ENCODE results near the gene RALBP1. TPM values are rescaled to one million over a fixed set of nuclear protein-coding genes. Genes with fewer than 3 reads are reported as not detected.
"Not testable (repeated sequence)": the region's sequence is repeated elsewhere in the genome, so short reads cannot be mapped to it uniquely, and the experiment has no call there.

Gene RALBP1
- polyA plus RNA-seq, 3 donors: 79.7 to 84.6 (median 81.9) TPM

DNA sequence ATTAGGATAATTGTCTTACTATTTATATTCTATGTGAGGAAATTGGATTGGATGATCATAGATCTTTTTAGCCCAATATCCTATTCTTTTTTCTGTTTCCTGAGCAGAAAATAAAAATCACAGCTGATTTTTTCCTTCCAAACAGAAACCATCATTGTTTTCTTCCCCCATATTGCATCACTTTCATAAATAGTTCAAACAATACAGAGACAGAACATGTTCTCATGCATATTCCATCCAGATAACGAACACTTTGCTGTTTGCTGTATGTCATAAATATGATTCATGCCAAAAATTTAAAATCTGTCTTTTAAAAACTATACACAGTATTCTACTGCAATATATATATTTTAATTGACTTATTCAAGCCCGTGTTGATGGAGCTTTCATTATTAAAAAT, 22.0 kb upstream of the RALBP1 start:
- no peak for DNase-seq (ENCODE audit: low read depth in 3 of 3, low spot score in 2 of 3)

DNA sequence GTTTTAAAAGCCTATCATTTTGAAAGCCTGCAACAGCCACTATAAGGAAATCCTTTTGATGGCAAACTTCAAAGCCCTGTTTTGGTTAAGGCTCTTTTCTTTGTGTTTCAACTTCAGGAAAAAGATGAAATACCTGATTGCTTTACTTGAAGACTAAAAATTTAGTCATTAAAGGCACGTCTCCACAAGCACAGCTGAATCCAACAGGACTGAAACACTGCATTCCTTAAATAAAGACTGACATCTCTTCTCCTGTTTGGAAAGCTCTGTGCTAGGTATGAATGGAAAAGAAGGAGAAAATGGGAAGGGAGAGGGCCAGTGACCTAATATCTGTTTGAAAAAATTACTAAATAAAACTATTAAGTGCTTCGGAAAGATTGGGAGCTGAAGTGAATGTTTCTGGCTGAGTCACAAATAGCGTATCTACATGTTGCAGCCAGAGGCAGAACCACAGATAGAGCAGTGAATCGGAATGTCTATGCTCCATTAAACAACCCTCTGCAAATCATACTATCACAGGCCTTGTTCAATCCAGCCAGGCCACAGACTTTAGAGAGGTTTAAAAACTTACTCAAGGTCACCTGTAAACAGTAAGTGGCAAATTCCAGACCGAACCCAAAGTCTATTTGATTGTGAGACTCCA, 21.1 kb upstream of the RALBP1 start:
- no peak for DNase-seq (ENCODE audit: low read depth in 3 of 3, low spot score in 2 of 3)

- no peak for DNase-seq (ENCODE audit: low read depth in 3 of 3, low spot score in 2 of 3)
Observed at GRCh38 chr18:9455718-9456511, 19.4 kb upstream of the RALBP1 start.

DNA sequence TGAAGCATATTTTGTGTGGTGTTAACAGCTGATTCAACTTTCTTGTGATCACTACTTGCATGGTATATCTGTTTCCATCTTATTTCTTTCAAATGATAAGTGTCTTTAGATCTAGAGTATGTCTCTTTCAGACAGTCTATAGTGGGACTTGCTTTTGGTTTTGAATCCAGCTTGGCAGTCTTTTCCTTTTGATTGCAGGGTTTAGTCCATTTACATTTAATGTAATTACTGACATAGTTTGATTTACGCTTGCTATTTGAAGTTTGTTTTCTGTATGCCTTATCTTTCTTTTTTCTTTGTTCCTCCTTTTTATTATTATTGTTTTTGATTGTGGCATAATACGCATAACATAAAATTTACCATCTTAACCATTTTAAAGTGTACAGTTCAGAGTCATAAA, 9.2 kb upstream of the RALBP1 start:
- DNase-seq (ENCODE audit: low read depth in 3 of 3, low spot score in 2 of 3): no peak

- DNase-seq (ENCODE audit: low read depth in 3 of 3, low spot score in 2 of 3): no peak
Observed at GRCh38 chr18:9466846-9467245, 8.5 kb upstream of the RALBP1 start.

DNA sequence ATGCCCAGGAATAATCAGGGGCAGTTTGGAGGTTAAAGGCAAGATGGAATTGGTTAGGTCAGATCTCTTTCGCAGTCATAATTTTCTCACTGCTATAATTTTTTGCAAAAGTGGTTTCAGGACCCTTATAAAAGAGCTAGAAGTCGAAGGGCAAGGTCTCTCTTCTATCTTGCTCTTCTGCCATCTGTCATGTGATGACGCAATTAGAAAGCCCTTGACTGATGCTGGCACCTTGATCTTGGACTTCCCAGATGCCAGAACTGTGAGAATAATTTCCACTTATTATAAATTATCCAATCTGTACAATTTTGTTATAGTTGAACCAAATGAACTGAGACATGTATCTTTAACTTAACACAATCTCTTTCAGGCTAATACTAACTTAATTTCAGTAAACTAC, 6.3 kb upstream of the RALBP1 start:
- DNase-seq (ENCODE audit: low read depth in 3 of 3, low spot score in 2 of 3): no peak

DNA sequence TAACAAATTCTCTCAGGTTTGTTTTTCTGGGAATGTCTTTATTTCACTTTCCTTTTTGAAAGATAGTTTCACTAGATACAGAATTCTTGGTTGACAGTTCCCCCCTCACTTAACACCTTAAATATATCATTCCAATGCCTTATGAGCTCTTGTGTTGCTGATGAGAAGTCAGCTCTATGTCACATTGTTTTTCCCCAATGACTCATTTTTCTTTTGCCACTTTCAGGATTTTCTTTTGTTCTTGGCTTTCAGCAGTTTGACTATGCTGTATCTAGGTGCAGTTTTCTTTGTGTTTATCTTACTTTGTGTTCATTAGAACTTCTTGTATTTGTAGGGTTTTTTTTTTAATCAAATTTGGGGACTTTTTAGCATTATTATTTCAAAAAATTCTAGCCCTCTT, 5.6 kb upstream of the RALBP1 start:
- no peak for DNase-seq (ENCODE audit: low read depth in 3 of 3, low spot score in 2 of 3)

DNA sequence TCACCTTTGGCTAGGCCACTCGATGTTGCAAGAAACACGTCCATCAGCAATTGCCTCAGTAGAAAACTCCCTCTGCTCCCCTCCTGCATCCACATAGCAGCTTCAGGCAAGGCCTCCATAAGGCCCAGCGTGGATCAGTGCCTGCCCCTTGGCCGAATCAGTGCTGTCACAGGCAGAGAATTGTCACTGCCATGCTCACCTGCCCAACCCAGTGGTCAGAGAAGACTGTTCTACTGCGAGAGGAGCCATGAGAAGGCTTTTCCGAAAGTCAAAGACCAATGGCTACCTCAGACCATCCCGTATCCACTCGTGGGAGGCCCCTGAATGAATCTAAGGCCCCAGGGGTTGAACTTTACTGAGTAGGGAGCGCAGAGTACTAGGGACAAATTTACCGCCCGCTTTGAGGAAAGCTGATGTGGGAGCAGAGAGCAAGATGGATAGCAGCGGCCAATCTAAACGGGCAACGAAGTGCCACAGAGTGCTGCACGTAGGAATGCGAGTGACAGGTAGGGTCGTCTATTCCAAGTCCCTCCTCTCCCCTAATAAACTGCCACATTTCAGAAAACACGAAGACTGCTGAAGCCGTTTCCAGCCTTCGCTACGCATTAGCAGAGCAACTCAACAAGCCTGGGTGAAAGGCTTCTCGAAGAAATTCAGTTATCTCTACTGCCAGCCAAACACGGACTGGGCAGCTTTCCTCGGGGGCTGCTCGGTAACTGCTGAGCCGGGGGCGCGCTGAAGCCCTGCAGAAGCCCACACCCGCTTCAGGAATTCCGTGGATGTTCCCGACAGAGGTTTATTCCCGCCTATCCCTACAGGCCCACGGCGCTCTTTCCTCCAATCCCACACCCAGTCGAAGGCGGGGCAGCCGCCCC, 968 bp upstream of the RALBP1 start:
- no peak for DNase-seq (ENCODE audit: low read depth in 3 of 3, low spot score in 2 of 3)

GRCh38 chr18:9475643-9476591, 604 bp downstream of the RALBP1 start:
- DNase-seq (ENCODE audit: low read depth in 3 of 3, low spot score in 2 of 3): peak in 1 of 3 donors; percentile 27

GRCh38 chr18:9476949-9477348, 1.6 kb downstream of the RALBP1 start:
- not testable (repeated sequence) for DNase-seq (ENCODE audit: low read depth in 3 of 3, low spot score in 2 of 3)

GRCh38 chr18:9477509-9477908, 2.2 kb downstream of the RALBP1 start:
- DNase-seq (ENCODE audit: low read depth in 3 of 3, low spot score in 2 of 3): no peak

GRCh38 chr18:9478545-9478944, 3.2 kb downstream of the RALBP1 start:
- no peak for DNase-seq (ENCODE audit: low read depth in 3 of 3, low spot score in 2 of 3)

- DNase-seq (ENCODE audit: low read depth in 3 of 3, low spot score in 2 of 3): no peak
Observed at GRCh38 chr18:9482790-9483189, 7.5 kb downstream of the RALBP1 start.

- DNase-seq (ENCODE audit: low read depth in 3 of 3, low spot score in 2 of 3): no peak
Observed at GRCh38 chr18:9483526-9483925, 8.2 kb downstream of the RALBP1 start.

DNA sequence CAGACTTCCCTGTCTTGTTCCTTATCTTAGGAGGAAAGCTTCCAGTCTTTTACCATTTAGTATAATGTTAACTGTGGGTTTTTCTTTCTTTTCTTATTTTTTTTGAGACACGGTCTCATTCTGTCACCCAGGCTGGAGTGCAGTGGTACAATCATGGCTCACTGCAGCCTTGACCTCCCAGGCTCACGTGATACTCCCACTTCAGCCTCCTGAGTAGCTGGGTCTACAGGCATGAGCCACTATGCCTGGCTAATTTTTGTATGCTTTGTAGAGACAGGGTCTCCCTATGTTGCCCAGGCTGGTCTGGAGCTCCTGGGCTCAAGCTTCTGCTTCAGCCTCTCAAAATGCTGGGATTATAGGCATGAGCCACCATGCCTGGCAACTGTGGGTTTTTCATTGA, 9.5 kb downstream of the RALBP1 start:
- not testable (repeated sequence) for DNase-seq (ENCODE audit: low read depth in 3 of 3, low spot score in 2 of 3)

GRCh38 chr18:9488538-9488937, 13.2 kb downstream of the RALBP1 start:
- no peak for DNase-seq (ENCODE audit: low read depth in 3 of 3, low spot score in 2 of 3)

GRCh38 chr18:9494778-9495331, 19.5 kb downstream of the RALBP1 start:
- DNase-seq (ENCODE audit: low read depth in 3 of 3, low spot score in 2 of 3): no peak

DNA sequence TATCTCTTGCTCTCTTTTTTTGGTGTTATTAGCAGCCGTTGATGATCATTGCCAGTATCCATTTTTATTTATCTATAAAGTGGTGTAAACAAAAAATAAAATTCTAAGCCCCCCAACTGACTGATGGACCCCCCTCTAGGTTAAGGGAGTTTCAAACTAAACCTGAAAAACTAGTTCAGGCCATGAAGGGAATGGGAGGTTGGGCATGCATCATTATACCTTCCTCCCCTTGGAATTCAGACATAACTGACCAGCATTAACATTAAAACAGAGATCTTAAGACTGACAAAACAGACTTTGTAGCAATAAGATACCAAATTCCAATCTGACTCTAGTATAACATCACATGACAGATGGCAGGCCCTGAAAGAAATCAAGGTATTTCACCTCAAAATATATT, 20.2 kb downstream of the RALBP1 start:
- DNase-seq (ENCODE audit: low read depth in 3 of 3, low spot score in 2 of 3): no peak

DNA sequence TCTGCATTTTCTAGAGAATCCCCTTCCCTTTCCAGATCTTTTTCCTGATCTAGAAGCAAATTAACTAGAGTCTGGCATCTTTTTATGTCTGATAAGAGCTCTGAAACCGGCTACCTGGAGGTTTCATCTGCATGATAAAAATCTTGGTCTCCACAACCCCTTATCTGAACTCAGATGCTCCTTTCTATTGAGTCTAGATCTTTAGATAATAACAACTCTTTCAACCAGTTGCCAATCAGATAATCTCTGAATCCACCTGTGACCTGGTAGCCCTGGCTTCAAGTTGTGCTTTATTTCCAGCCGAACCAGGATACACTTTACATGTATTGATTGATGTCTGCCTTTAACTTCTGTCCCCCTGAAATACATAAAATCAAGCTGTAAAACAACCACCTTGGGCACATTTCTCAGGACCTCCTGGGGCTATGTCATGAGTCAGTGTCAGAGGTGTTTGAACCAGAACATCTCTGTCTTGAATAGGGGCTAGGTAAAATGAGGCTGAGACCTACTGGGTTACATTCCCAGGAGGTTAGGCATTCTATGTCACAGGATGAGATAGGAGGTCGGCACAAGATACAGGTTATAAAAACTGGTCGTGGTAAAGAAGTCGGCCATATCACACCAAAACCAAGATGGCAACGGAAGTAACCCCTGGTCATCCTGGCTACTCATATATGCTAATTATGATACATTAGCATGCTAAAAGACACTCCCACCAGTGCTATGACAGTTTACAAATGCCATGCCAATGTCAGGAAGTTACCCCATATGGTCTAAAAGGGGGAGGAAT, 20.8 kb downstream of the RALBP1 start:
- no peak for DNase-seq (ENCODE audit: low read depth in 3 of 3, low spot score in 2 of 3)

All from right renal cortex interstitium (tissue), 3 donors.